ENCODE data around the gene EFCAB8.
"Not testable (repeated sequence)": the region's sequence is repeated elsewhere in the genome, so short reads cannot be mapped to it uniquely, and the experiment has no call there.

The EFCAB8 gene

GRCh38 chr20:32842688-32843524 is 15.8 kb upstream of the EFCAB8 start:
- DNase-seq: no peak

DNA sequence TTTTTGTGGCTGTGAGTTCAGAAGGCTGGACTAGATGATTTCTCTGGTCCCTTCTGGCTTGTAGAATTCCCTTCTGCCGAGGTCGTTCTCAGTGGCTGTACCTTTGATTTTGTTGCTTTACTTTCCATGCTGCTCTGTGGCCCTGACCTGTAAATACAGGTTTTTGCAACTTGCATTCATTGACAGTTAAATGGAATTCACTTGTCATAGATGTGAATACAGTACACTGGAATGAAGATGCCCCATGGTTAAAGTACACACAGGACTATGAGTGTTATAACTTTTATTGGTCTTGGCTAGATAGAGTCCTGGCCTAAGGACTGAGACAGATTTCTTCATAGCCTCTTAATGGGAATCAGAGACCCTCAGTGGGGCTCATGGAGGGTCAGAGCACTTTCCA is 12.9 kb upstream of the EFCAB8 start:
- no peak for DNase-seq

DNA sequence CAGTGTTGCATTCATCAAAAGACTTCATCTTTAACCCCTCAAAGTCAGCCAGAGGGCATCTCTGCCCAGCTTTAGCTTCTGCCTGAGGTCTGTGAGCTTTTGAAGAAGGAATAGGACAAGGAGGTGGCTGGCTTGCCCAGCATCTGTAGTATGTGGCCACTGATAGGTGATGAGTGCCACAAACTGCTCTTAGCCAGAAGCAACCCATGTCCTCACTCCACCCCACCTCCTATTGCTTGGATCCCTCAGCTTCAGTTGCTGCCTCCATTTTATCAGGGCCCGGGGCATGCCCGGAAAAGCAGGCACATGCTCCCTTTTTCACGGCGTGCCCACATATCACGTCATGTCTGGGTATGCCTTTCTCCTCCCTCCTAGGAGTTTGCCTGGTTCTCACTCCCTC is 11.9 kb upstream of the EFCAB8 start:
- no peak for DNase-seq

GRCh38 chr20:32847964-32848363 is 10.8 kb upstream of the EFCAB8 start:
- DNase-seq: no peak

DNA sequence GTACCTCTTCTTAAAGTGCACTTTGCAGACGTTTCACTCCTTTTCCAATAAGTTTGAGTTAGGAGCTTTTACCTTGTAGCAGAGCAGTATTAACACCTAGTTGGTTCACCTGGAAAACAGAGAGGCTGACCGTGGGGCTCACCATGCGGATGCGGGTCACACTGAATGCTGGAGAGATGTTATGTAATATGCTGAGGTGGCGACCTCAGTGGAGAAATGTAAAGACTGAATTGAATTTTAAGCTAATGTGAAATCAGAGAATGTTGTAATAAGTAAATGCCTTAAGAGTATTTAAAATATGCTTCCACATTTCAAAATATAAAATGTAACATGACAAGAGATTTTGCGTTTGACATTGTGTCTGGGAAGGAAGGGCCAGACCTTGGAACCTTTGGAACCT is 9.9 kb upstream of the EFCAB8 start:
- DNase-seq: no peak

GRCh38 chr20:32849577-32849976 is 9.1 kb upstream of the EFCAB8 start:
- DNase-seq: no peak

DNA sequence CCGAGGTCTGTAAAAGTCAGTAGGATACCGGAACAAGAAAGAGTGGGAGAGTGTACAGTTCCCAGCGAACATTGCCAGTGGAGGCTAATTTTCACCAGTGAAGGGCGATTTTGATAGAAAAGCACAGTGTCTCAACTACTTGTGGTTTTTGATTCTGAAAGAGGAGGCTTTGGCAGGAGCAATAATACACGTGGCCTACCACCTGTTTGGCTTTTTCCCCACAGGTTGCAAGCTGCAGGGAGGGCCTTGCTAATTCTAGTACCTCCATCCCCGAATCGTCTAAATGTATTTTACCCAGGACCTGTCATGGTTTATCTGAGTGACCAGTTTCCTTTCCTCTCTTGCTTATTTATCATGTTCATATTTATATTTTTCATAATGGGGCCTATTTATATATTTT is 3.3 kb upstream of the EFCAB8 start:
- no peak for DNase-seq

DNA sequence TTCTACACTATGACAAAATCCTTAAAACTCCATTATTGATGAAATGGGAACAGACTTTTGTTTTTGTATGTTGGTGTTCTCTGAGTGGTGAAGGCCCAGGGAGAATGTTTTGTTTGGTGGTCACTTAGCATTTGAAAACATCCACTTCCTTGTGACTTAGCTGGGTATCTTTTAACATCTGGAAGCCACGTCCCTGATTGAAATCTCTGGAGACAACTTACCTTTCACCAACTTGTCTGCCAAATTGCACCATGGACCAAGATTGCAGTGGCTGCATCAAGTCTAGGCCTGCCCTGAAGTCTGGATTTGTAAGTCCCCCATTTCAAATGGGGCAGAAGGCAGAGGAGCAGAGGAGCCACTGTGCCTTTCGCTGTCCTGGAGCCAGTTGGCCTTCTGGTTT is 534 bp upstream of the EFCAB8 start:
- DNase-seq: no peak

GRCh38 chr20:32861446-32861845 is 2.7 kb downstream of the EFCAB8 start:
- DNase-seq: no peak

DNA sequence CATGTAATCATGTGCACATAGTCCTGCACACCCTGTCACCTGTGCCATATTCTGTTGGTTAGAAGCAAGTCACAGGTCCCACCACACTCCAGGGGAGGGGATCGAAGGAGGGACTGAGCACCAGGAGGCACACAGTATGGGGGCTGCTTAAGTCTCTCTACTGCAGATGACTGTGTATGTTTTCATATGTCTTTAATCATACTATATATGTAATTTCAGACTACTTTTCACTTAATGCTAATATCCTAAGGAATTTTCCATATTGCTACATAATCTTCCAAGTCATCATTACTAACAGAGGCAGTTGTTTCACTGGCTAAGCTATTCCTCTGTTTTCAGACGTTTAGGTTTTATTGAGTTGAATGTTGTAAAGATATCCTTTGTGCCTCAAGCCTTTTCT is 10.8 kb downstream of the EFCAB8 start:
- DNase-seq: no peak

DNA sequence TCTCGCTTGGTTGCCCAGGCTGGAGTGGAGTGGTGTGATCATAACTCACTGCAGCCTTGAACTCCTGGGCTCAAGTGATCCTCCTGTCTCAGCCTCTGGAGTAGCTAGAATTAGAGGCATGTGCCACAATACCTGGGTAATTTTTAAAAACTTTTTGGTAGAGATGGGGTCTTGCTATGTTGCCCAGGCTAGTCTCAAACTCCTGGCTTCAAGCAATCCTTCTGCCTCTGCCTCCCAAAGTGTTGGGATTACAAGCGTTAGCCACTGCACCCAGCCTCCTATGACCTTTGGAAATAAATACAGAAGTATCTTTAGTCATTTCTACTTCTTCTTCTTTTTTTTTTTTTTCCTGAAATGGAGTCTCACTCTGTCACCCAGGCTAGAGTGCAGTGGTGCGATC is 11.8 kb downstream of the EFCAB8 start:
- DNase-seq: not testable (repeated sequence)

- DNase-seq: no peak
Measured at GRCh38 chr20:32870985-32871384, 12.3 kb downstream of the EFCAB8 start.

GRCh38 chr20:32871627-32872160 is 13.0 kb downstream of the EFCAB8 start:
- no peak for DNase-seq

- no peak for DNase-seq
Measured at GRCh38 chr20:32872266-32872665, 13.5 kb downstream of the EFCAB8 start.

- no peak for DNase-seq
Measured at GRCh38 chr20:32875673-32876072, 16.9 kb downstream of the EFCAB8 start.

DNA sequence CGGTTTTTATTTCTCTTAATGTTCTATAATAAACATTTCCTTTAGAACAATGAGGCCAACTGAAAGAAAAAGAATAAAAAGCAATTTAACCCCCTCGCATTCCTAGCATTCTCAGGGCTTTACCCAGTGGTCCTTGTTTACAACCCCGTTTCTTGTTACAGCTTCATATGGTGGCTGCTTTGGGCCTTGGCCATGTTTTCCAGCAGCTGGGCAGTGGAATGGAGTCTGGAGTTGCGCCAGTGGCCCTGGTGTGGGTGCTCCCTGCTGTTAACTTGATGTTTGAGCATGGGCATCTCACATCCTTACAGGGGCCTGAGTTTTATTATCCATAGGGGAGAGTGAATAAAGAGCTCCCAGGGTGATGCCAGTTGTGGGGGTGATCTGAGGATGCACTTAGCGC is 18.8 kb downstream of the EFCAB8 start:
- DNase-seq: no peak

DNA sequence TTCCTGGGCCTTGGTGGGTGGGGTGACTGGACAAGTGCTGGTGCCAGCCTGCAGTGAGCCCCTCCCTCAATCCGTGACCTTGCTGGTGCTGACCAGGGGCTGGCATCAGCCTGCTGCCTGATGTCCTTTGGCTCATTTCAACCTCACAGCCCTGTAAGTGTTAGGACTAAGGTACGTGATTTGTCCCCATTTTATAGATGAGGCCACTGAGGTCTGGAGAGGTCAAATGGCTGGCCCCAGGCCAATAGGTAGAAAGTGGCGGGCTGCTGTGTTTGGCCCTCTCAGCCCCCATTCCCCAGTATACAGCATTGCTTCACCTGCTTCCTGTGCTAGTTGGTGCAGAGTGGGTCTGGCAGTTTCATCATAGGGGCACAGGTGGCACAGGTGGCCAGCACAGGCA is 20.1 kb downstream of the EFCAB8 start:
- DNase-seq: no peak

- DNase-seq: no peak
Measured at GRCh38 chr20:32879538-32879937, 20.8 kb downstream of the EFCAB8 start.

- DNase-seq: no peak
Measured at GRCh38 chr20:32880635-32881034, 21.9 kb downstream of the EFCAB8 start.

DNA sequence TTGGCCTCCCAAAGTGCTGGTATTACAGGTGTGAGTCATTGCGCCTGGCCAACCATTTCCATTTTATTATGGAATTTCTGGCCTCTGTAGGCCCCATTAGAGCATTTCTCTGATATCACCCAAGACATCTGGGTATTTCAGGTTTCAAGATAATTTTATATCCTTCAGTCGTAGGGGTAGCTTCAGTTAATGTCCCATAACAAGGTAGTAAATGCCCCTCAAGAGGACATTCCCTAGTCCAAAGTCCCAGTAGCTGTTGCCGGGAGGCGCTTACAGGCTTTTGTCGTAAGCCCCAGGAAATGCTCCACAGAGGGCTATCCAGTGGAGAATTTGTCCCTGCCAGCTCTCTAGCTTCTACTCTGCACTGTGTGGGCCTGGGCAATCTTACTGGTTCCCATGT is 24.4 kb downstream of the EFCAB8 start:
- DNase-seq: no peak

GRCh38 chr20:32885185-32885584 is 26.5 kb downstream of the EFCAB8 start:
- no peak for DNase-seq

GRCh38 chr20:32885952-32886351 is 27.2 kb downstream of the EFCAB8 start:
- no peak for DNase-seq

- no peak for DNase-seq
Measured at GRCh38 chr20:32886652-32887051, 27.9 kb downstream of the EFCAB8 start.

GRCh38 chr20:32887492-32887891 is 28.8 kb downstream of the EFCAB8 start:
- DNase-seq: no peak

DNA sequence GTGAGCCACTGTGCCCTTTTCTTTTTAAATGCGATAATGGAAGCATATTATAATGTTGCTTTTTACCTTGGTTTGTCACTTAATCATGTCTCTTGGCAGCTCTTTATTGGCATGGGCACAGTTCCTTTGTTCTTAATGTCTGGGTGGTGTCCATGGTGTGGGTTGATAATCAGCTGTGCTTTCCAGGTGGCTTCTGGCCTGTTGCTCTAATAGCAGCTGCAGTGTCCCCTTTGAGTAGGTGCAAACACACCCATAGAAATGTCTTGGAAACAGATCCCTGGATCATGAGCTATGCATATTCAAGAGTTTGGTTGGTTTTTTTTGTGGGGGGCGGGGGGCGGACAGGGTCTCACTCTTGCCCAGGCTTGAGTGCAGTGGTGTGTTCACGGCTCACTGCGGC is 29.9 kb downstream of the EFCAB8 start:
- no peak for DNase-seq

Measured in CD4-positive, alpha-beta T cell treated with Interferon alpha-2 for 1 hour (primary cell).